D721Med (cell line): ENCODE data around the gene LRMDA.

Source experiments
- DNase-seq: peaks from one replicate; pipeline ENCODE4 v3.0.0; 2011; ENCODE audit warnings: low spot score; ENCODE audit not compliant: insufficient read length
- FAIRE-seq: peaks from 2 replicates; lab custom pipeline; 2011; peaks lifted over from hg19 to GRCh38; lab: Jason Lieb, UNC
- TF ChIP-seq, protein P1 (sequence below): IDR thresholded peaks from 2 replicates; pipeline ENCODE4 v1.5.1; 2012; ENCODE audit warnings: mild to moderate bottlenecking, control low read depth; ENCODE audit not compliant: insufficient read depth; ENCODE audit errors: missing control alignments

LRMDA gene

GRCh38 chr10:75688506-75689300, 257.3 kb downstream of the LRMDA start:
- FAIRE-seq (no peak), DNase-seq (no peak)
- TF ChIP-seq, protein P1, sequence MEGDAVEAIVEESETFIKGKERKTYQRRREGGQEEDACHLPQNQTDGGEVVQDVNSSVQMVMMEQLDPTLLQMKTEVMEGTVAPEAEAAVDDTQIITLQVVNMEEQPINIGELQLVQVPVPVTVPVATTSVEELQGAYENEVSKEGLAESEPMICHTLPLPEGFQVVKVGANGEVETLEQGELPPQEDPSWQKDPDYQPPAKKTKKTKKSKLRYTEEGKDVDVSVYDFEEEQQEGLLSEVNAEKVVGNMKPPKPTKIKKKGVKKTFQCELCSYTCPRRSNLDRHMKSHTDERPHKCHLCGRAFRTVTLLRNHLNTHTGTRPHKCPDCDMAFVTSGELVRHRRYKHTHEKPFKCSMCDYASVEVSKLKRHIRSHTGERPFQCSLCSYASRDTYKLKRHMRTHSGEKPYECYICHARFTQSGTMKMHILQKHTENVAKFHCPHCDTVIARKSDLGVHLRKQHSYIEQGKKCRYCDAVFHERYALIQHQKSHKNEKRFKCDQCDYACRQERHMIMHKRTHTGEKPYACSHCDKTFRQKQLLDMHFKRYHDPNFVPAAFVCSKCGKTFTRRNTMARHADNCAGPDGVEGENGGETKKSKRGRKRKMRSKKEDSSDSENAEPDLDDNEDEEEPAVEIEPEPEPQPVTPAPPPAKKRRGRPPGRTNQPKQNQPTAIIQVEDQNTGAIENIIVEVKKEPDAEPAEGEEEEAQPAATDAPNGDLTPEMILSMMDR: no peak

- FAIRE-seq: no peak
- DNase-seq: no peak
- TF ChIP-seq, protein P1: no peak
Observed at GRCh38 chr10:75693489-75693888, 262.1 kb downstream of the LRMDA start.

GRCh38 chr10:75694269-75694668, 262.8 kb downstream of the LRMDA start:
- DNase-seq (no peak), FAIRE-seq (no peak)
- TF ChIP-seq, protein P1: no peak

DNA sequence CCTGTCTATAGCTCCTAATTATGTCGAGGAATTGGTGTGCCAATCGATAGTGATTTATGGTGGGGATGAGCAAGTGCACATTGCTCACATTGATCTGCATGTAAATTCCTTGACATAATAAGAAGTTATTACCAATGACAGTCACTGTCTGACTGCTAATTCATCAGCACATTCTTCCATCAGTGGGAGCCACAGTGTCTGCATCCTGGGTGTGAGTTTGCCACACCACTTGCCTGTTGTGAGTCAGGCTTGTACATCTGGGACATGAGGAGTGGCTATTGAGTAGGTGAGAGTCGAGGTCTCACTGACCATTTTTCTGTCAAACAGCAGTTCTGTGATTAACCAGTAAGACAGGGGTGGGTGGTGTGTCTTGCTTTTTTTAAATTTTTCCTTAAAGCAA, 263.4 kb downstream of the LRMDA start:
- TF ChIP-seq, protein P1: no peak
- FAIRE-seq (no peak), DNase-seq (no peak)

GRCh38 chr10:75695994-75696393, 264.6 kb downstream of the LRMDA start:
- FAIRE-seq: no peak

DNA sequence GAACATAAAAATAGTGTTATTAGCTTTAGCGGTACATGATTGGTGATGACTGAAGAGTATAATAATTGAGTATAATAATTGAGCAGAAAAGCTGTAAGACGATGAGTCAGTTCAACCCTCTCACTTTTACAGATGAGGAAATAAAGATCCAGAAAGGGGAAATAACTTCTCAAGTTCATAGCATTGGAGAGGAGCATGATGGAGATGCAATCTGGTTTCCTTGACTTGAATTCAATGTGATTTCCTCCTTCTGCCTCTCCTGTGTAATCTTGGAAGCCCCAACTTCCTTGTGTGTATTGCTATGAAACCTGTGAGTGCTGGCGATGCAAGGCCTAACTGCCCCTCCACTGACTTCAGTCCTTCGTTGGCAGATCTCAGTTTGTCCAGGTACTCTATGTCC, 265.1 kb downstream of the LRMDA start:
- TF ChIP-seq, protein P1: no peak
- no peak for DNase-seq
- FAIRE-seq: no peak

More at GRCh38 chr10:75695994-75696393, 264.6 kb downstream of the LRMDA start:
- TF ChIP-seq, protein P1: no peak
- no peak for DNase-seq

- DNase-seq: no peak
- TF ChIP-seq, protein P1: no peak
- FAIRE-seq: no peak
Observed at GRCh38 chr10:75703191-75703854, 271.9 kb downstream of the LRMDA start.
